OCI-LY7 (cell line): ENCODE data around the gene SLC17A1. TPM values are rescaled to one million over a fixed set of nuclear protein-coding genes. Genes with fewer than 3 reads are reported as not detected.

Source experiments
- BruUV-seq: library from RNA; stranded (reverse); fragments of 400-500 nt; replicated peaks from 2 replicates; lab custom pipeline; 2021; lab: Mats Ljungman, UMichigan
- CTCF ChIA-PET: fragments of 300-600 bp; sonication (Branson Sonifier 250); formaldehyde crosslinking; loops from one replicate; lab custom pipeline; 2022; ENCODE audit warnings: antibody characterized with exemption; ENCODE audit not compliant: unreplicated experiment; lab: Charles Lee
- POLR2A ChIA-PET: fragments of 300-600 bp; sonication (Branson Sonifier 250); formaldehyde crosslinking; loops from one replicate; lab custom pipeline; 2022; ENCODE audit warnings: antibody characterized with exemption; lab: Charles Lee
- DNase-seq: peaks from one replicate; pipeline ENCODE4 v3.0.0-alpha.2; 2015; ENCODE audit warnings: low spot score
- H2AFZ ChIP-seq: fragments of 200-600 bp; sonication (generic), shearing (Covaris generic); 2 replicates; pipeline ENCODE4 v1.6.1; 2014; ENCODE audit warnings: mild to moderate bottlenecking, antibody characterized with exemption, low read length, moderate library complexity
- H3K27ac ChIP-seq: fragments of 200-600 bp; sonication (generic); 2 replicates; pipeline ENCODE4 v1.5.1; 2014; ENCODE audit warnings: mixed run types, low read depth, mild to moderate bottlenecking, moderate library complexity, low read length, inconsistent platforms; ENCODE audit not compliant: poor library complexity, severe bottlenecking
- H3K36me3 ChIP-seq: fragments of 200-600 bp; sonication (generic); 2 replicates; pipeline ENCODE4 v1.6.1; 2014; ENCODE audit warnings: mild to moderate bottlenecking, antibody characterized with exemption, low read length, moderate library complexity, mixed read lengths; ENCODE audit not compliant: insufficient read depth
- H3K4me1 ChIP-seq: fragments of 200-600 bp; sonication (generic); 2 replicates; pipeline ENCODE4 v1.5.1; 2014; ENCODE audit warnings: mild to moderate bottlenecking, low read length; ENCODE audit not compliant: insufficient read depth, poor library complexity, severe bottlenecking
- H3K4me2 ChIP-seq: fragments of 200-600 bp; sonication (generic); 2 replicates; pipeline ENCODE4 v1.6.1; 2014; ENCODE audit warnings: mild to moderate bottlenecking, low read length
- H3K4me3 ChIP-seq: fragments of 200-600 bp; sonication (generic); 2 replicates; pipeline ENCODE4 v1.5.1; 2014; ENCODE audit warnings: mild to moderate bottlenecking, low read depth, low read length; ENCODE audit not compliant: poor library complexity, severe bottlenecking
- H3K79me2 ChIP-seq: fragments of 200-600 bp; sonication (generic); 2 replicates; pipeline ENCODE4 v1.6.1; 2016; ENCODE audit warnings: low read depth, mild to moderate bottlenecking, low read length, moderate library complexity, mixed read lengths; ENCODE audit not compliant: insufficient read depth
- H3K9me2 ChIP-seq: fragments of 200-600 bp; sonication (generic); 2 replicates; pipeline ENCODE4 v1.6.1; 2016; ENCODE audit warnings: mild to moderate bottlenecking, low read length, mixed read lengths; ENCODE audit not compliant: insufficient read depth
- H3K9me3 ChIP-seq: fragments of 200-600 bp; sonication (generic); 2 replicates; pipeline ENCODE4 v1.6.1; 2014; ENCODE audit warnings: mild to moderate bottlenecking, mixed run types, low read length, mixed read lengths
- H4K20me1 ChIP-seq: fragments of 200-600 bp; sonication (generic); 2 replicates; pipeline ENCODE4 v1.6.1; 2014; ENCODE audit warnings: mild to moderate bottlenecking, antibody characterized with exemption, low read length, moderate library complexity, mixed read lengths; ENCODE audit not compliant: insufficient read depth
- EZH2phosphoT487 ChIP-seq: fragments of 200-600 bp; sonication (generic); IDR thresholded peaks from 2 replicates; pipeline ENCODE4 v1.6.1; 2018; ENCODE audit warnings: low read depth, borderline replicate concordance, mild to moderate bottlenecking, mixed run types, antibody characterized with exemption, low read length, moderate library complexity, mixed read lengths
- intact Hi-C: fragments of 100-400 bp; cut with micrococcal nuclease; formaldehyde crosslinking; loops from one replicate; pipeline ENCODE4 v1.10.0; 2022; ENCODE audit not compliant: unreplicated experiment
- total RNA-seq, 2 experiments: library from RNA; depleted of rRNA in 1 of 2; stranded (reverse); fragments of >200 nt in 1 of 2; shearing (Covaris generic) in 1 of 2; gene quantifications; 2 replicates each; pipeline ENCODE4 v1.2.3, GENCODE V29; 2014 to 2022
- TF ChIP-seq, protein P1 (sequence below): fragments of 200-600 bp; sonication (generic); conservative IDR thresholded peaks from 2 replicates; pipeline ENCODE4 v1.5.1; 2014; ENCODE audit warnings: mild to moderate bottlenecking, antibody characterized with exemption, low read length, moderate library complexity, mixed read lengths

Gene SLC17A1
- total RNA-seq, 2 experiments from 2014 or later: not detected

DNA sequence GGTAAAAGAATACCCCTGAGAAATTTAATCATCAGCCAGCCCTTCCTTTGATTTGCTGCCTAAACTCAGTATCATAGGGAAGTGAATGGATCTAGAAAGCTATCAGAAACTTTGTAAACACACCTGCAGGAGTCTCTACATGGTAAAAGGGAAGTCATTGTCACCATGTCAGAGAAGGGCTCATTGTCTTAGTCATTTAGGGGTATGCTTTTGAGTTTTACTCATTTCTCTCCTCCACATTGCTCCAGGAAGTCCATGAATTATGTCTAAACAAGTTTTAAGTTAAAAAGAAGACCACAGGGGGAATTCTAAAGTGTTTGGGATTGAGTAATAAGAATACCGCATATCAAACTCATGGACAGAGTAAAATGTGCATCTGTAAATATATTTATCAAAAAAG is 2.5 kb downstream of the SLC17A1 start:
- no peaks in the 10 kb centered on the region for H3K9me3 ChIP-seq
- H3K36me3 ChIP-seq: no peaks in the 10 kb centered on the region
- no peak overlapping the region for H3K4me3 ChIP-seq
- DNase-seq: no peak
- H3K79me2 ChIP-seq: no peaks in the 10 kb centered on the region
- H3K9me2 ChIP-seq: no peaks in the 10 kb centered on the region
- H3K4me2 ChIP-seq: no peak overlapping the region
- no TSS peak for BruUV-seq
- no peaks in the 10 kb centered on the region for H3K4me1 ChIP-seq
- CTCF ChIA-PET: no interaction called here
- H2AFZ ChIP-seq: no peak overlapping the region
- intact Hi-C loops: no loop called here
- TF ChIP-seq, protein P1, sequence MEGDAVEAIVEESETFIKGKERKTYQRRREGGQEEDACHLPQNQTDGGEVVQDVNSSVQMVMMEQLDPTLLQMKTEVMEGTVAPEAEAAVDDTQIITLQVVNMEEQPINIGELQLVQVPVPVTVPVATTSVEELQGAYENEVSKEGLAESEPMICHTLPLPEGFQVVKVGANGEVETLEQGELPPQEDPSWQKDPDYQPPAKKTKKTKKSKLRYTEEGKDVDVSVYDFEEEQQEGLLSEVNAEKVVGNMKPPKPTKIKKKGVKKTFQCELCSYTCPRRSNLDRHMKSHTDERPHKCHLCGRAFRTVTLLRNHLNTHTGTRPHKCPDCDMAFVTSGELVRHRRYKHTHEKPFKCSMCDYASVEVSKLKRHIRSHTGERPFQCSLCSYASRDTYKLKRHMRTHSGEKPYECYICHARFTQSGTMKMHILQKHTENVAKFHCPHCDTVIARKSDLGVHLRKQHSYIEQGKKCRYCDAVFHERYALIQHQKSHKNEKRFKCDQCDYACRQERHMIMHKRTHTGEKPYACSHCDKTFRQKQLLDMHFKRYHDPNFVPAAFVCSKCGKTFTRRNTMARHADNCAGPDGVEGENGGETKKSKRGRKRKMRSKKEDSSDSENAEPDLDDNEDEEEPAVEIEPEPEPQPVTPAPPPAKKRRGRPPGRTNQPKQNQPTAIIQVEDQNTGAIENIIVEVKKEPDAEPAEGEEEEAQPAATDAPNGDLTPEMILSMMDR: no peak
- TF ChIP-seq EZH2phosphoT487: no peak
- POLR2A ChIA-PET: no interaction called here
- H3K27ac ChIP-seq: no peak overlapping the region
- H4K20me1 ChIP-seq: no peaks in the 10 kb centered on the region

GRCh38 chr6:25821341-25821740 is 10.5 kb downstream of the SLC17A1 start:
- Histone ChIP-seq H3K9me2 (no peaks in the 10 kb centered on the region), H3K27ac (no peak overlapping the region), H3K4me1 (no peaks in the 10 kb centered on the region), H2AFZ (no peak overlapping the region), H3K4me3 (no peak overlapping the region), H3K4me2 (no peak overlapping the region), H3K9me3 (no peaks in the 10 kb centered on the region), H3K79me2 (no peaks in the 10 kb centered on the region), H3K36me3 (no peaks in the 10 kb centered on the region), H4K20me1 (no peaks in the 10 kb centered on the region)
- TF ChIP-seq EZH2phosphoT487: no peak
- TF ChIP-seq, protein P1: no peak
- CTCF ChIA-PET: no interaction called here
- intact Hi-C loops: no loop called here
- BruUV-seq: no TSS peak
- DNase-seq: no peak
- POLR2A ChIA-PET: interaction anchor here (0.7 kb wide), 1 partner anchor 15 kb away, joined by 3 read pairs; no protein-coding TSS in a partner anchor

- no TSS peak for BruUV-seq
- Histone ChIP-seq H3K9me2 (no peaks in the 10 kb centered on the region), H3K4me2 (no peak overlapping the region), H3K36me3 (no peaks in the 10 kb centered on the region), H2AFZ (no peak overlapping the region), H3K79me2 (no peaks in the 10 kb centered on the region), H3K27ac (no peak overlapping the region), H3K4me3 (no peak overlapping the region), H3K9me3 (no peaks in the 10 kb centered on the region), H4K20me1 (no peaks in the 10 kb centered on the region), H3K4me1 (no peaks in the 10 kb centered on the region)
- intact Hi-C loops: no loop called here
- ChIA-PET CTCF (no interaction called here), POLR2A (no interaction called here)
- no peak for DNase-seq
- TF ChIP-seq, protein P1: no peak
- no peak for TF ChIP-seq EZH2phosphoT487
Measured at GRCh38 chr6:25816252-25816651, 15.6 kb downstream of the SLC17A1 start.
